Cardiac fibroblast (primary cell): ENCODE measurements around the gene THSD7A.

Experiments
- DNase-seq, 2 donors: peaks; one replicate each; pipeline versions ENCODE4 v3.0.0 to v3.0.0-alpha.2; 2010; ENCODE audit warnings: low read depth in 2 of 2
- H3K4me3 ChIP-seq, 2 donors: replicated peaks in 1 of 2; 1 replicate in 1 of 2; 2 replicates in 1 of 2; pipeline ENCODE4 v1.5.1; 2011; ENCODE audit warnings: low read depth in 2 of 2, low read length in 2 of 2, mild to moderate bottlenecking in 2 of 2, moderate library complexity in 1 of 2
- CTCF ChIP-seq: IDR thresholded peaks from one replicate; pipeline ENCODE4 v1.5.1; 2011; ENCODE audit warnings: low read depth, mild to moderate bottlenecking, low read length, inconsistent platforms

Gene THSD7A

DNA sequence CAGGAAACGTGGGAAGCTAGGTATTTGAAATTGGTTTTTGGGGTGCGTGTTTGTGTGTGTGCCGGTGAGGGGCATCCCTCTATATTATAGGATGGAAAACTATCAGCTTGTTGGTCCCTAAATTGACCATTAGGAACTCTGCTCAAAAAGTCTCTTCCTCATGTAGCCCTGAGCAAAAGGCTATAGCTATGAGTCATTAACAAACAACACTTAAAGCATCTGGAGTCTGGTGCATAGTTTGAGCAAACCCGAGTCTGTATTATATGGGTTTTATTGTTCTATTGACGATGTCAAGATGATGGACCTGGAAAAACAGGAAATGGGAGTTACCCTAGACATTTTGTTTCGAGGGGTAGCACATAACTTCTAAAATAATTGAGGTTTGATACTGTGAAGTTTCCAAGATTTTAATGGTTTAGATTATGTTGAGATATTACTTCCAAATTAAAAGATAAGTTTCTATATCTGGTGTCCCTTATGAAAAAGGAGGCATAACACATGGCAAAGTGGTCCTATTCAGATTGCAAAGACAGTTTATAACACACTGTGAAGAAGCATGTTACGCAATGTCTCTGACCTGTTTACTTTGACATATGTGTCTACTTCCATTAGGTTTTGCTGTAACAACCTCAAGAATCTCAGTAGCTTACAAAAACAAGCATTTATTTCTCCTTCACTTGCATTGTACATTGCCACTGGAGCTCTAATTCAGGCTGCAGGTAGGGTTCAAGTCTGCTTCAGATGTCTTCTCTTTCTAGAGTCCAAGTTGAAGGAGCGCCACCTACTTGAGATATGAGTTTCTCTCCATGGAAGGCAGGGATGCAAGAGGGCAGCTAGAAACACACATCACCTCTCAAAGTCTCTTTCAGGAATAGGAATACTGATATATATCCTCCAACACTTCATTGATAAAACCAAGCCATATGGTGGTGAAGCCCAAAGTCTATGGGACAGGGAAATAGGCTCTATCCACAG is 500.6 kb downstream of the THSD7A start:
- DNase-seq = no peak
- no peak for TF ChIP-seq CTCF
- H3K4me3 ChIP-seq = no peak overlapping the region

GRCh38 chr7:11330717-11331116 is 501.3 kb downstream of the THSD7A start:
- no peak for TF ChIP-seq CTCF
- no peak for DNase-seq
- no peak overlapping the region for H3K4me3 ChIP-seq

DNA sequence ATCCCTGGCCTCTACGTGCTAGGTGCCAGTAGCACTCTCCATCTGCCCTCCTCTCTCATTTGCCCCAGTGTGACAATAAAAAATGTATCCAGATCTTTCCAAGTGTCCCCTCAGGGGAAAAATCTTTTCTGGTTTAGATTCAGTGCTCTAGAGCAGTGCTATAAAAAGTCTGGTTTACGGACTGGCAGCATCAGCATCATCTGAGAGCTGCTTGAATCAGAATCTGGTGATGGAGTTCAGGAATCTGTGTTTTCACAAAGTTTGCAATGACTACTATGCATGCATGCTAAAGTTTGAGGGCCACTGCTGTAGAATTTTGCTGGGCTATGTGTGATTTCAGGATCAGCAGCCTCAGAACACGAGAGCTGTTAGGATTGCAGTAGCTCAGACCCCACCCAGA is 501.8 kb downstream of the THSD7A start:
- H3K4me3 ChIP-seq = no peak overlapping the region
- DNase-seq = no peak
- no peak for TF ChIP-seq CTCF

DNA sequence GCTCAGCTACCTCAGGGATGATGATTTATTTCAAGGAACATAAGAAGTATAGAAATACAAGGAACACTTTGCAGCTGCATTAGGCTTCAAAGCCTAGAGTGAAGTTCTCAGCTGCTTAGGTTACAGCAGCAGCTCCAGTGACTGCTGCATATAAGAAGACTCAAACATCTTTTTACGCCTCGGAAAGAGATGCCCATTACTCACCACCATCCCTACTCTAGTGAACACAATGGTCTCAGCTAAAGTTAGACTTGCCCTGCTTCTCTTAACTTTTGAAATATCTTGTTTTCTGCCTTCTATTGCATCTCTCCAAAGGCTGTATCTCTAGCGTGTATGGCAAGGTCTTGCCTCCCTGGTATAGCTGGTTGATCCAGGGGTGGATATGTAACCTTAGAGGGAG is 502.4 kb downstream of the THSD7A start:
- H3K4me3 ChIP-seq = no peak overlapping the region
- no peak for DNase-seq
- TF ChIP-seq CTCF = no peak

DNA sequence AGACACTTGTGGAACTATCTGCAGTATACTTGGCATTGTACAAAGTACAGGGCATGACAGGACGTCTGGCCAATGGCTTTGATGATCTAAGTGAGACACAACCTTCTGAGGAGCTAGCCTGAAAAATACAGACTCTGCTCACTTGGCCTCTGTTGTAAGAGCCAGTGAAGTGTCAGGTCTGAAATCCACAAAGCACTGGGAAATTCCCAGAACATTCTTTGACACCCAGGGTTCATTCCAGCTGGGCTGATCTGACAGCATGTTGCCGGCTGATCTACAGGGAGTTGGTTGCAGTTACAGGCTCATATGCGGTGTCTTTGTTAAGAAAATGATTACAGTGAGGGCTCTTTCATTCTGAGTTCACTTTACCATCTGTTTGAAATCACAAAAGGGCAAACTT is 503.7 kb downstream of the THSD7A start:
- H3K4me3 ChIP-seq = no peak overlapping the region
- no peak for TF ChIP-seq CTCF
- DNase-seq = peak in 1 of 2 donors; percentile 12

GRCh38 chr7:11327633-11328032 is 504.4 kb downstream of the THSD7A start:
- H3K4me3 ChIP-seq = no peak overlapping the region
- no peak for TF ChIP-seq CTCF
- DNase-seq = no peak
